NCI-H2029 (cell line): ENCODE measurements around the gene MOSMO.
"Not testable (repeated sequence)": the region's sequence is repeated elsewhere in the genome, so short reads cannot be mapped to it uniquely, and the experiment has no call there.

Source experiments
- DNase-seq: peaks from one replicate; lab custom pipeline; 2025; lab: John Stamatoyannopoulos, UW

MOSMO gene

GRCh38 chr16:22093331-22093730, 85.4 kb downstream of the MOSMO start:
- DNase-seq = no peak

- DNase-seq = no peak
These were observed 86.1 kb downstream of the MOSMO start for GRCh38 chr16:22093996-22094395.

- DNase-seq = peak; percentile 34
These were observed 90.7 kb downstream of the MOSMO start for GRCh38 chr16:22098405-22099255.

DNA sequence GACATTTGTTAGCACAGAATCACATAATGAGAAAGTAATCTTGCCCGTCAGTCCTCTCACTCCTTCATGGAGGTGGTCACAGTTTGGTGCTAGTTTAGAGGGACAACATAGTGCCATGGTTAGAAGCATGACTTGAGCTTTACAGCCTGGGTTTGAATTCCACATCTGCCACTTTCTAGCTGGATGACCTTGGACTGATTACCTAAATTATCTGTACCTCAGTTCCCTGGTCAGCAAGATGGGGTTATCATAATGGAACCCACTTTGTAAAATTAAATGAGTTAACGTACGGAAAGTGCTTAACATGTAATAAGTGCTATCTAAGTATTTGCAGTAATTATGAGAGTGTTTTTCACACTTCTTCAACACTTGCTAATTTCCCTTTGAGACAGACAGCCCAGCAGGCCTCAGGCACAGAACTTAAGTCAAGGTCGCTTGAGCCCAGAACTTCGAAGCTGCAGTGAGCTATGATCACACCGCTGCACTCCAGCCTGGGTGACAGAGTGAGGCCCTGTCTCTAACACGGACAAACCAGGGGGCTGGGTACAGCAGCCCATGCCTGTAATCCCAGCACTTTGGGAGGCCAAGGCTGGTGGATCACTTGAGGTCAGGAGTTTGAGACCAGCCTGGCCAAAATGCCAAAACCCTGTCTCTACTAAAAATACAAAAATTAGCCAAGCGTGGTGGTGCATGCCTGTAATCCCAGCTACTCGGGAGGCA, 91.5 kb downstream of the MOSMO start:
- no peak for DNase-seq

- no peak for DNase-seq
These were observed 95.5 kb downstream of the MOSMO start for GRCh38 chr16:22103441-22103840.

- no peak for DNase-seq
These were observed 101.5 kb downstream of the MOSMO start for GRCh38 chr16:22109258-22109898.

DNA sequence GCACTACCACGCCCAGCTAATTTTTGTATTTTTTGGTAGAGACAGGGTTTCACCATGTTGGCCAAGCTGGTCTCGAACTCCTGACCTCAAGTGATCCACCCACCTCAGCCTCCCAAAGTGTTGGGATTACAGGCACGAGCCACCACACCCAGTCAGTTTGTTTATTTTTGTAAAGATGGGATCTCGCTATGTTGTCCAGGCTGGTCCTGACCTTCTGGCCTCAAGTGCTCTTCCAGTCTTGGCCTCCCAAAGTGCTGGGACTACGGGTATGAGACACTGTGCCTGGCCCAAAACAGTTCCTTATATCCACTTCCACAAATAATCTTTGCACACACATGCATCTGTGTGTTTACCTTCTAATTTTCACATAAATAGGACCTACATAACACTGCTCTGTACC, 103.7 kb downstream of the MOSMO start:
- not testable (repeated sequence) for DNase-seq

DNA sequence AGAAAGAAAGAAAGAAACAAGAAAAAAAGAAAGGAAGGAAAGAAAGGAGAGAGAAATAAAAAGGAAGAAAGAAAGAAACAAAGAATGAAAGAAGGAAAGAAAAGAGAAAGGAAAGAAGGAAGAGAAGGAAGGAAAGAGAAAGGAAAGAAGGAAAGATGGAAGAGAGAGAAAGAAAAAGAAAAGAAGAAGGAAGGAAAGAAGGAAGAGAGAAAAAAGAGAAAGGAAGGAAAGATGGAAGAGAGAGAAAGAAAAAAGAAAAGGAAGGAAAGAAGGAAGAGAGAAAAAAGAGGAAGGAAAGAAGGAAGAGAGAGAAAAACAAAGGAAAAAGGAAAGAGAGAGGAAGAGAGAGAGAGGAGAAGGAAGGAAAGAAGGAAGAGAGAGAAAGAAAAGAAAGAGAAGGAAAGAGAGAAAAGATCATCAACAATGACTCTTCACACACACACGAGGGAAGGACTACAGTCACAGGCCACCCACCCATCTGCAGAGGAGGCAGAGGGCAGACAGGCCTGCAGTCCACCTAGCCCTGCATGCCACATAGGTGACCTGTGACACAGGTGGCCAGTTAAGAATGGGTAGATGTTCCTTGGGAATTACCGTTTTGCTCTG, 108.3 kb downstream of the MOSMO start:
- DNase-seq = no peak

- DNase-seq = no peak
These were observed 109.7 kb downstream of the MOSMO start for GRCh38 chr16:22117609-22118008.

DNA sequence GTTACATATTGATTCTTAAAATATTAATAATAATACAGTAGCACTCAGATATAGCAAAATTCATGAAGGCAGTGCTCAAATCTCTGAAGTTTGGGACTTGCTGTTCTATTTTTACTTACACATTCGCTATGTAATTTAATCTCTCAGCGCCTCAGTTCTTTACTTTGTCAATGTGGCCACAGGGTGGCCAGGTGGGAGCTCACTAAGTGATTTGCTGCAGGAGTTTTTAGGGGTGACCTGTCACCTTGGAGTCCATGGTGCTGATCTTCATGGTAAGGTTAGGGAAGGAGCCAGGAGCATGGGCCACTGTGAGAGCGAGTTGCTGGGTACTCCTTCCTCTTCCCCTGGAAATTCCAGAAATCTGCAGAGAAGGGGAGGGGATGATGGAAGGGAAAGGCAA, 112.5 kb downstream of the MOSMO start:
- DNase-seq = no peak

DNA sequence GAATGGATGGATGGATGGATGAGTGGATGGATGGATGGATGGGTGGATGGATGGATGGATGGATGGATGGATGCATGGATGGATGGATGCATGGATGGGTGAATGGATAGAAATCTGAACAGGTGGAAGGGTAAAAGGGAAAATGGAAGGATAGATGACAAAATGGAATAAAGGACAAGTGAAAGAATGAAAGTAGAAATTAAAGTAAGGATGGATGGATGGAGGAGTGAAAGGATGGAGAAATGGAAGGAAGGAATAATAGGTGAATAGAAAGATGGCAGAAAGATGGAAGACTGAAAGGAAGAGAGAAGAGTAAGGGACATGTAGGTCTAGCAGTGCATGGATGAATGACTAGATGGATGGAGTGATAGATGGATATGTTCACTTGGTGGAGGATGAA, 114.3 kb downstream of the MOSMO start:
- no peak for DNase-seq

DNA sequence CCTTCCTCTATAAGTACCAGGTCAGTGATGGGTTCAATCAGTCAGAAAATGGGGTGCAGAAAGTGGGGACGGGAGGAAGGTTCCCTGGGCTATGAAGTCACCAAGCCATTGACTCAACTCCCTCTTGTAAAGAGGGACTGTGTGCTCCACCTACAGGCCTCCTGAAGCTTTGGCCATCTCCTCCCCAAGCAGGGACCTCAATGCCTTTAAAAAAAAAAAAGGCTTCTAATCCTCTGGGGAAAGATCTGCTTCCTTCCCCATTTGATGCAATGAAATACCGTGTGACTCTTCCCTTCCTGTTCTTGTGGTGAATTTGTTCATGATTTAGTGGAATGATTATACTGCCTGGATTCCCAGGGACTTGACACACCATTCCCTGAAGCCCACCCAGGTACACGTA, 115.2 kb downstream of the MOSMO start:
- DNase-seq = no peak

DNA sequence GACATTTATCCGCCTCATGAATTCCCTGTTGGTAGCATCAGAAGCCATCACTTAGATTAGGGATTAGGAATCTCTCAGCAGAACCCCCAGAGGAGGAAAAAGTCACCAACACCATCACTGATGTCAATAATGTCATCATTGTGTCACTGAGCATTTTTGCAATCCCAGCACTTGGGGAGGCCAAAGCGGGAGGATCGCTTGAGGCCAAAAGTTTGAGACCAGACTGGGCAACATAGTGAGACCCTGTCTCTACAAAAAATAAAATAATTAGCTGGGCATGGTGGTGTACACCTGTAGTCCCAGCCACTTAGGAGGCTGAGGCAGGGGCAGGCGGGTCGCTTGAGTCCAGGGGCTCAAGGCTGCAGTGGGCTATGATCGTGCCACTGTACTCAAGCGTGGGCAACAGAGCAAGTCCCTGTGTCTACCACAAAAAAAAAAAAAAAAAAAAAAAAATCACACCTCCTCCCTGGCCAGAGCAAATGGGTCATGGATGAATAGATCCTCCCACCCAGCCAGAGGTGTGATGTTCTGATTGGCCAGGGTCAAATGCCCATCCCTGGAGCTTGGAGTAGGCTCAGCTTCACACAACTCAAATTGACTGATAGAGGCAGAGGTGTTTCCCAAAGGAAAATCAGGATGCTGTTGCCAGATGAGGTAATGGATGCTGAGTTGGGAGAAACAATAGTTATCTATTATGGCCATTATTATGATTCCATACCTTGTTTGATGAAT, 116.0 kb downstream of the MOSMO start:
- DNase-seq = no peak

GRCh38 chr16:22124583-22125284, 116.8 kb downstream of the MOSMO start:
- DNase-seq = no peak

DNA sequence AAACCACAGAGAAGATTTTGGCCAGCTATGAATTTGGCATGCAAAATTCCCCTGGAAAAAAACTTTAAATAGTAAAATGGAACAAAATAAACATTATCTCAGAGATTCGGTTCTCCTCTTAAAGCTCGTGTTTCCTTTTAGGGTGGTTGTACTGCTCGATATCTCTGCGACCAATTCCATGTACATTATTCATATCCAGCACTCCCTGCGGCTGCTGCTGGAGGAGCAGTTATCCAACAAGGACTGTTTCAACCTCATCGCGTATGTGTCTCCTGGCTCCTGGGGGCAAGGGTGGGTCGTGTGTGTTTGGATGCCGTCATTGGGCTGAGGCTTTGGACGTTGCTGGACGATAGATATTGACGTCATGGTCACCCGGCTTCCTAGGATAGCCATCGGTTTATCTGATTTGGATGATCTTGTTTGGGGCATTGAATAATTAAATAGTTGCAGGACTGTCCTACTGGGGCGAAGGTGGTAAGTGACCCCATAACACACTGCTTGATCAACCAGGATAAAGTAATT, 118.2 kb downstream of the MOSMO start:
- no peak for DNase-seq

DNA sequence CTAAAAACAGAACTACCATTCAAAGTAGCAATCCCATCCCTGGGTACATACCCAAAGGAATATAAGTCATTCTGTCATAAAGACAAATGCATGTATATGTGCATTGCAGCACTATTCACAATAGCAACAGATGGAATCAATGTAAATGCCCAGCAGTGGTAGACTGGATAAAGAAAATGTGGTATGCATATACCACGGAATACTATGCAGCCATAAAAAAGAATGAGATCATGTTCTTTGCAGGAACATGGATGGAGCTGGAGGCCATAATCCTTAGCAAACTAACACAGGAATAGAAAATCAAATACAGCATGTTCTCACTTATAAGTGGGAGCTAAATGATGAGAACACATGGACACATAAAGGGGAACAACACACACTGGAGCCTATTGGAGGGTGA, 120.6 kb downstream of the MOSMO start:
- DNase-seq = not testable (repeated sequence)

- no peak for DNase-seq
These were observed 122.6 kb downstream of the MOSMO start for GRCh38 chr16:22130528-22130927.

- no peak for DNase-seq
These were observed 124.9 kb downstream of the MOSMO start for GRCh38 chr16:22132801-22133200.
